HG03460 (cell line): ENCODE results near the gene ADSL.
"Not testable (repeated sequence)": the region's sequence is repeated elsewhere in the genome, so short reads cannot be mapped to it uniquely, and the experiment has no call there.

Source experiments
- ATAC-seq: cut with Tn5 transposase; IDR thresholded peaks from one replicate; pipeline ENCODE4 v1.9.1; 2021; ENCODE audit not compliant: unreplicated experiment

ADSL gene

GRCh38 chr22:40367342-40367741 lies 21.0 kb downstream of the ADSL start:
- ATAC-seq: no peak

GRCh38 chr22:40368016-40368415 lies 21.7 kb downstream of the ADSL start:
- ATAC-seq: no peak

GRCh38 chr22:40368836-40369235 lies 22.5 kb downstream of the ADSL start:
- ATAC-seq: no peak

- ATAC-seq: no peak
Observed at GRCh38 chr22:40374567-40374966, 28.3 kb downstream of the ADSL start.

- ATAC-seq: no peak
Observed at GRCh38 chr22:40376149-40376548, 29.8 kb downstream of the ADSL start.

- ATAC-seq: no peak
Observed at GRCh38 chr22:40377931-40378330, 31.6 kb downstream of the ADSL start.

- ATAC-seq: not testable (repeated sequence)
Observed at GRCh38 chr22:40378448-40378847, 32.1 kb downstream of the ADSL start.

- ATAC-seq: no peak
Observed at GRCh38 chr22:40381461-40381860, 35.2 kb downstream of the ADSL start.

- no peak for ATAC-seq
Observed at GRCh38 chr22:40383905-40384304, 37.6 kb downstream of the ADSL start.

GRCh38 chr22:40385036-40385782 lies 38.9 kb downstream of the ADSL start:
- ATAC-seq: no peak

- ATAC-seq: no peak
Observed at GRCh38 chr22:40387746-40388145, 41.4 kb downstream of the ADSL start.

GRCh38 chr22:40388231-40388630 lies 41.9 kb downstream of the ADSL start:
- no peak for ATAC-seq

GRCh38 chr22:40391417-40391816 lies 45.1 kb downstream of the ADSL start:
- ATAC-seq: no peak

GRCh38 chr22:40392618-40393017 lies 46.3 kb downstream of the ADSL start:
- ATAC-seq: no peak

GRCh38 chr22:40394607-40395006 lies 48.3 kb downstream of the ADSL start:
- ATAC-seq: no peak

GRCh38 chr22:40395607-40396006 lies 49.3 kb downstream of the ADSL start:
- no peak for ATAC-seq

GRCh38 chr22:40396882-40397281 lies 50.6 kb downstream of the ADSL start:
- ATAC-seq: no peak

GRCh38 chr22:40397396-40397795 lies 51.1 kb downstream of the ADSL start:
- no peak for ATAC-seq

GRCh38 chr22:40399621-40400020 lies 53.3 kb downstream of the ADSL start:
- ATAC-seq: no peak

GRCh38 chr22:40400159-40400558 lies 53.9 kb downstream of the ADSL start:
- ATAC-seq: no peak

GRCh38 chr22:40401532-40401931 lies 55.2 kb downstream of the ADSL start:
- no peak for ATAC-seq

- ATAC-seq: no peak
Observed at GRCh38 chr22:40401981-40402406, 55.7 kb downstream of the ADSL start.

- no peak for ATAC-seq
Observed at GRCh38 chr22:40403141-40403540, 56.8 kb downstream of the ADSL start.
